ENCODE data around the gene KIAA1755. TPM values are rescaled to one million over a fixed set of nuclear protein-coding genes. Genes with fewer than 3 reads are reported as not detected.

The KIAA1755 gene
- total and polyA plus RNA-seq, 9 of the 15 experiments (the other 6 are each of a cell fraction or from before 2014, with no cell fraction given) = not detected

DNA sequence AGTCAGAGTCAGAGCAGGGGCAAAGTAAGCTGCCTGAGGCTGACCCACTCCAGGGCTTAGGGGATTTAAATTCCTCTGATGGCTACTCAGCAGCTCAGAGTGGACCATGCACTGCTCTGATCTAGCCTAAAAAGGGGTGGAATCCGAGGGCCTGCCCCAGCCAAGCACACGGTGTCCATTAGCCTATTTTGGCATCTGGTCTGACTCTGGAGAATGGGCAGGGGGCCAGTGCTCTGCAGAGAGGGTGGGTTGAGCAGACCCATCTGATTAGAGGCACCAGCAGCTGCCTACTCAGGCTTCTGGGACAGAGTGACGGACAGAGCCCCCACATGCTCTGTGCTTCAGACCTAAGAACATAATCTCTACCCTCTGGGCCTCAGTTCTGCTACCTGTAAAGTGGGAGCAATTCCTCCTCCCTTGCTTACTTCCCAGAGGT lies 69.6 kb downstream of the KIAA1755 start:
- intact Hi-C loops (cut with micrococcal nuclease) (no loop called here), in situ Hi-C loops (cut with MboI) (no loop called here)
- Histone ChIP-seq H4K20me1 (replicated peaks; ENCODE audit: control insufficient read depth, insufficient read depth, low read length) (no peaks in the 10 kb centered on the region; the same call in 1 of the 2 replicates), H3K79me2 (ENCODE audit: control insufficient read depth, insufficient read depth, low read length) (no peaks in the 10 kb centered on the region), H3K9me1 (ENCODE audit: control insufficient read depth, insufficient read depth, low read length) (no peaks in the 10 kb centered on the region), H3K4me2 (ENCODE audit: insufficient read depth, low read length) (no peak overlapping the region), H3K4me1 (replicated peaks in 1 of 2; ENCODE audit: control insufficient read depth in 2 of 2, insufficient read depth in 2 of 2, low read length in 2 of 2) (peaks cover 1 to 5% of the 10 kb centered on the region in 2 experiments; a peak in 2 of 5 replicates), H3K36me3 (ENCODE audit: control insufficient read depth, insufficient read depth, low read length) (no peaks in the 10 kb centered on the region), H3K27me3 (ENCODE audit: control insufficient read depth in 2 of 2, insufficient read depth in 2 of 2, low read length in 2 of 2) (peaks cover 0 to 19% of the 10 kb centered on the region in 2 experiments; a peak in 4 of 5 replicates), H3K9me3 (replicated peaks; ENCODE audit: control insufficient read depth, insufficient read depth, low read depth, low read length) (no peaks in the 10 kb centered on the region), H2AFZ (ENCODE audit: low read depth, low read length) (no peak overlapping the region), H3K9ac (ENCODE audit: insufficient read depth in 1 of 2, low read depth in 2 of 2, low read length in 2 of 2) (no peak overlapping the region), H3K27ac (ENCODE audit: extremely low read depth, low read depth, low read length) (no peak overlapping the region), H3K4me3 (no peak overlapping the region)
- TF ChIP-seq MEIS2 (IDR thresholded peaks at IDR 0.05; ENCODE audit: partially characterized antibody) (no peak), RBM25 (IDR thresholded peaks at IDR 0.05; ENCODE audit: low read depth, low read length, severe bottlenecking) (peak; percentile 48), KDM1A (IDR thresholded peaks at IDR 0.05) (0 out of 4 replicates have a peak, but pooled peaks of 1 of the 2 experiments have one; percentile 26), CC2D1A (IDR thresholded peaks at IDR 0.05) (no peak), BCOR (IDR thresholded peaks at IDR 0.05) (peak; percentile 62; the same call in 1 of the 2 replicates), RBM15 (IDR thresholded peaks at IDR 0.05; ENCODE audit: insufficient read depth, low read length) (no peak), GTF2A2 (tag; IDR thresholded peaks at IDR 0.05) (no peak)
- CTCF ChIA-PET (ENCODE audit: low intra/inter-chr PET ratio) = no interaction called here
- ATAC-seq = no peak
- POLR2A ChIA-PET = interaction anchor here (0.7 kb wide), 1 partner anchor 124 kb away, joined by 3 read pairs; no protein-coding TSS in a partner anchor
- BruUV-seq (replicated peaks) = no TSS peak
- no peak for DNase-seq (ENCODE audit: extremely low read depth in 1 of 4, low spot score in 3 of 4)
- 14% methylated on average over 3 of the region's 3 CpGs for WGBS (ENCODE audit: insufficient coverage, low coverage, missing lambda C conversion rate)
- no peak for FAIRE-seq

DNA sequence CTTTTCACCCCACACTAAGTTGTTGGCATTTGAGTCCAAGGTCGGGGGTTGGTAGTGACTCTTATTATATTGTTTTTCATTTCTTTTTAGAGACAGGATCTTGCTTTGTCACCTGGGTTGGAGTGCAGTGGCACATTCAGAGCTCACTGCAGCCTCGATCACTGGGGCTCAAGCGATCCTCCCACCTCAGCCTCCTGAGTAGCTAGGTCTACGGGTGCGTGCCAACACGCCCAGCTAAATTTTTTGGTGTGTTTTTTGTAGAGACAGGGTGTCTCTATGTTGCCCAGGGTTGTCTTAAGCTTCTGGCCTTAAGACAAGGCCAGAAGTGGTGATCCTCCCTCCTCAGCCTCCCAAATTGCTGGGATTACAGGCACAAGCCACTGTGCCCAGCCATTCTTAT lies 70.4 kb downstream of the KIAA1755 start:
- WGBS (ENCODE audit: insufficient coverage, low coverage, missing lambda C conversion rate) = 12% methylated on average over 6 of the region's 6 CpGs
- H3K27me3 ChIP-seq (ENCODE audit: control insufficient read depth in 2 of 2, insufficient read depth in 2 of 2, low read length in 2 of 2) = peaks cover 0 to 12% of the 10 kb centered on the region in 2 experiments; a peak in 4 of 5 replicates
- no peak for FAIRE-seq
- ChIA-PET POLR2A (interaction anchor here (0.6 kb wide), 1 partner anchor 28 kb away, joined by 3 read pairs; no protein-coding TSS in a partner anchor), CTCF (ENCODE audit: low intra/inter-chr PET ratio) (no interaction called here)
- no peaks in the 10 kb centered on the region for H3K9me3 ChIP-seq (replicated peaks; ENCODE audit: control insufficient read depth, insufficient read depth, low read depth, low read length)
- no peak overlapping the region for H3K4me3 ChIP-seq
- H2AFZ ChIP-seq (ENCODE audit: low read depth, low read length) = no peak overlapping the region
- in situ Hi-C loops (cut with MboI) = no loop called here
- ATAC-seq = no peak
- no peaks in the 10 kb centered on the region for H3K9me1 ChIP-seq (ENCODE audit: control insufficient read depth, insufficient read depth, low read length)
- no peak for DNase-seq (ENCODE audit: extremely low read depth in 1 of 4, low spot score in 3 of 4)
- H3K27ac ChIP-seq (ENCODE audit: extremely low read depth, low read depth, low read length) = no peak overlapping the region
- no peaks in the 10 kb centered on the region for H3K79me2 ChIP-seq (ENCODE audit: control insufficient read depth, insufficient read depth, low read length)
- H3K9ac ChIP-seq (ENCODE audit: insufficient read depth in 1 of 2, low read depth in 2 of 2, low read length in 2 of 2) = no peak overlapping the region
- H4K20me1 ChIP-seq (replicated peaks; ENCODE audit: control insufficient read depth, insufficient read depth, low read length) = no peaks in the 10 kb centered on the region; the same call in 1 of the 2 replicates
- TF ChIP-seq HNRNPLL (IDR thresholded peaks at IDR 0.05; ENCODE audit: low read depth, low read length, poor library complexity, severe bottlenecking) = no peak
- TF ChIP-seq THRAP3 (IDR thresholded peaks at IDR 0.05; ENCODE audit: borderline replicate concordance) = no peak
- TF ChIP-seq ARNT (IDR thresholded peaks at IDR 0.05) = no peak
- intact Hi-C loops (cut with micrococcal nuclease) = no loop called here
- H3K4me1 ChIP-seq (replicated peaks in 1 of 2; ENCODE audit: control insufficient read depth in 2 of 2, insufficient read depth in 2 of 2, low read length in 2 of 2) = peaks cover 0 to 5% of the 10 kb centered on the region in 2 experiments; a peak in 1 of 5 replicates
- H3K36me3 ChIP-seq (ENCODE audit: control insufficient read depth, insufficient read depth, low read length) = no peaks in the 10 kb centered on the region
- no TSS peak for BruUV-seq (replicated peaks)
- H3K4me2 ChIP-seq (ENCODE audit: insufficient read depth, low read length) = no peak overlapping the region

Measured in K562 (cell line).